ENCODE measurements around the gene MYH15.

MYH15 gene

GRCh38 chr3:108450444-108450843 is 60.0 kb downstream of the MYH15 start:
- H3K4me2 ChIP-seq (ENCODE audit: low read length), result no peak overlapping the region
- no peak overlapping the region for H3K4me3 ChIP-seq (ENCODE audit: low read depth, low read length)
- H3K9me3 ChIP-seq (ENCODE audit: control insufficient read depth, low read length), result no peaks in the 10 kb centered on the region
- no peak for TF ChIP-seq CTCF (IDR thresholded peaks at IDR 0.05)
- no peak overlapping the region for H2AFZ ChIP-seq
- no peaks in the 10 kb centered on the region for H3K4me1 ChIP-seq
- no peak overlapping the region for H3K27ac ChIP-seq
- H3K27me3 ChIP-seq (ENCODE audit: control insufficient read depth, insufficient read depth, low read length), result no peaks in the 10 kb centered on the region
- H3K36me3 ChIP-seq (ENCODE audit: control insufficient read depth, insufficient read depth, low read length), result no peaks in the 10 kb centered on the region
- no peak overlapping the region for H3K9ac ChIP-seq
- H3K79me2 ChIP-seq, result no peaks in the 10 kb centered on the region

GRCh38 chr3:108448593-108448992 is 61.8 kb downstream of the MYH15 start:
- no peak overlapping the region for H3K9ac ChIP-seq
- H3K27me3 ChIP-seq (ENCODE audit: control insufficient read depth, insufficient read depth, low read length), result no peaks in the 10 kb centered on the region
- H3K36me3 ChIP-seq (ENCODE audit: control insufficient read depth, insufficient read depth, low read length), result no peaks in the 10 kb centered on the region
- no peaks in the 10 kb centered on the region for H3K4me1 ChIP-seq
- H3K79me2 ChIP-seq, result no peaks in the 10 kb centered on the region
- H3K9me3 ChIP-seq (ENCODE audit: control insufficient read depth, low read length), result no peaks in the 10 kb centered on the region
- no peak overlapping the region for H3K27ac ChIP-seq
- no peak overlapping the region for H3K4me3 ChIP-seq (ENCODE audit: low read depth, low read length)
- H3K4me2 ChIP-seq (ENCODE audit: low read length), result no peak overlapping the region
- TF ChIP-seq CTCF (IDR thresholded peaks at IDR 0.05), result no peak
- H2AFZ ChIP-seq, result no peak overlapping the region

GRCh38 chr3:108447096-108447847 is 63.1 kb downstream of the MYH15 start:
- H3K4me3 ChIP-seq (ENCODE audit: low read depth, low read length), result no peak overlapping the region
- H3K9ac ChIP-seq, result no peak overlapping the region
- TF ChIP-seq CTCF (IDR thresholded peaks at IDR 0.05), result no peak

GRCh38 chr3:108442281-108442680 is 68.1 kb downstream of the MYH15 start:
- Histone ChIP-seq H3K9me3 (ENCODE audit: control insufficient read depth, low read length) (no peaks in the 10 kb centered on the region), H2AFZ (no peak overlapping the region), H3K4me2 (ENCODE audit: low read length) (no peak overlapping the region), H3K36me3 (ENCODE audit: control insufficient read depth, insufficient read depth, low read length) (no peaks in the 10 kb centered on the region), H3K9ac (no peak overlapping the region), H3K79me2 (no peaks in the 10 kb centered on the region), H3K27me3 (ENCODE audit: control insufficient read depth, insufficient read depth, low read length) (no peaks in the 10 kb centered on the region), H3K27ac (no peak overlapping the region), H3K4me3 (ENCODE audit: low read depth, low read length) (no peak overlapping the region), H3K4me1 (no peaks in the 10 kb centered on the region)
- TF ChIP-seq CTCF (IDR thresholded peaks at IDR 0.05), result no peak

More at GRCh38 chr3:108447096-108447847, 63.1 kb downstream of the MYH15 start:
- Histone ChIP-seq H2AFZ (no peak overlapping the region), H3K36me3 (ENCODE audit: control insufficient read depth, insufficient read depth, low read length) (no peaks in the 10 kb centered on the region), H3K79me2 (no peaks in the 10 kb centered on the region), H3K27me3 (ENCODE audit: control insufficient read depth, insufficient read depth, low read length) (no peaks in the 10 kb centered on the region), H3K27ac (no peak overlapping the region), H3K4me1 (no peaks in the 10 kb centered on the region), H3K9me3 (ENCODE audit: control insufficient read depth, low read length) (no peaks in the 10 kb centered on the region), H3K4me2 (ENCODE audit: low read length) (no peak overlapping the region)

- no peaks in the 10 kb centered on the region for H3K36me3 ChIP-seq (ENCODE audit: control insufficient read depth, insufficient read depth, low read length)
- H3K4me1 ChIP-seq, result no peaks in the 10 kb centered on the region
- H3K27ac ChIP-seq, result no peak overlapping the region
- no peak overlapping the region for H3K4me3 ChIP-seq (ENCODE audit: low read depth, low read length)
- no peaks in the 10 kb centered on the region for H3K79me2 ChIP-seq
- H3K27me3 ChIP-seq (ENCODE audit: control insufficient read depth, insufficient read depth, low read length), result no peaks in the 10 kb centered on the region
- H3K4me2 ChIP-seq (ENCODE audit: low read length), result no peak overlapping the region
- H3K9me3 ChIP-seq (ENCODE audit: control insufficient read depth, low read length), result no peaks in the 10 kb centered on the region
- H2AFZ ChIP-seq, result no peak overlapping the region
- TF ChIP-seq CTCF (IDR thresholded peaks at IDR 0.05), result no peak
- no peak overlapping the region for H3K9ac ChIP-seq
Observed at GRCh38 chr3:108441518-108441917, 68.9 kb downstream of the MYH15 start.
